Epithelial cell of esophagus (primary cell): ENCODE data around the gene DLX3.

ENCODE experiments used
- DNase-seq: peaks from one replicate; pipeline ENCODE4 v3.0.0; 2010; ENCODE audit warnings: low read depth
- H3K4me3 ChIP-seq: 2 replicates; pipeline ENCODE4 v1.5.1; 2011; ENCODE audit warnings: mild to moderate bottlenecking, low read length, control low read depth
- TF ChIP-seq, protein P1 (sequence below): IDR thresholded peaks from 2 replicates; pipeline ENCODE4 v1.5.1; 2011; ENCODE audit warnings: low read depth, mild to moderate bottlenecking, low read length, control low read depth, inconsistent platforms; ENCODE audit not compliant: insufficient read depth; ENCODE audit errors: missing control alignments

Gene DLX3

DNA sequence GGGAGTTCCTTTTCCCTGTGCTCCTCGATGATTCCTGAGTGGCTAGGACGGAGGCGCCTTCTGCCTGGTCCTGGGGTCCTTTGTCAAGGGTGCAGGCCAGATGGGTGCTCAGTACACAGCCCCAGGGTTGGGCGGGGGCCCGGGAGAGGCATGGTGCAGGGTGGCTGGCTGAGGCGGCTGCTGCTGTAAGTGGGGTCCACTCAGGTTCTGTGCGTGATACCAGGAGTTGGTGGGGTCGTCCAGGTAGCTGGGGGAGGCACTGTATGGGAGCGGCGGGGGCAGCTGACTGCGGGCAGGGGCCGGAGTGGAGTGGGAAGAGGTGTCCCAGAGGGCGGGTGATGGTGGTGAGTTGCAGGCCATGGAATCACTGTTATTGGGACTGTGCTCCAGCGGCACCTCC is 3.6 kb downstream of the DLX3 start:
- no peak overlapping the region for H3K4me3 ChIP-seq
- DNase-seq: no peak
- TF ChIP-seq, protein P1, sequence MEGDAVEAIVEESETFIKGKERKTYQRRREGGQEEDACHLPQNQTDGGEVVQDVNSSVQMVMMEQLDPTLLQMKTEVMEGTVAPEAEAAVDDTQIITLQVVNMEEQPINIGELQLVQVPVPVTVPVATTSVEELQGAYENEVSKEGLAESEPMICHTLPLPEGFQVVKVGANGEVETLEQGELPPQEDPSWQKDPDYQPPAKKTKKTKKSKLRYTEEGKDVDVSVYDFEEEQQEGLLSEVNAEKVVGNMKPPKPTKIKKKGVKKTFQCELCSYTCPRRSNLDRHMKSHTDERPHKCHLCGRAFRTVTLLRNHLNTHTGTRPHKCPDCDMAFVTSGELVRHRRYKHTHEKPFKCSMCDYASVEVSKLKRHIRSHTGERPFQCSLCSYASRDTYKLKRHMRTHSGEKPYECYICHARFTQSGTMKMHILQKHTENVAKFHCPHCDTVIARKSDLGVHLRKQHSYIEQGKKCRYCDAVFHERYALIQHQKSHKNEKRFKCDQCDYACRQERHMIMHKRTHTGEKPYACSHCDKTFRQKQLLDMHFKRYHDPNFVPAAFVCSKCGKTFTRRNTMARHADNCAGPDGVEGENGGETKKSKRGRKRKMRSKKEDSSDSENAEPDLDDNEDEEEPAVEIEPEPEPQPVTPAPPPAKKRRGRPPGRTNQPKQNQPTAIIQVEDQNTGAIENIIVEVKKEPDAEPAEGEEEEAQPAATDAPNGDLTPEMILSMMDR: no peak

- DNase-seq: no peak
- TF ChIP-seq, protein P1: no peak
- H3K4me3 ChIP-seq: no peak overlapping the region
Observed at GRCh38 chr17:49990921-49991320, 4.1 kb downstream of the DLX3 start.

- TF ChIP-seq, protein P1: no peak
- no peak overlapping the region for H3K4me3 ChIP-seq
- no peak for DNase-seq
Observed at GRCh38 chr17:49990331-49990730, 4.7 kb downstream of the DLX3 start.

DNA sequence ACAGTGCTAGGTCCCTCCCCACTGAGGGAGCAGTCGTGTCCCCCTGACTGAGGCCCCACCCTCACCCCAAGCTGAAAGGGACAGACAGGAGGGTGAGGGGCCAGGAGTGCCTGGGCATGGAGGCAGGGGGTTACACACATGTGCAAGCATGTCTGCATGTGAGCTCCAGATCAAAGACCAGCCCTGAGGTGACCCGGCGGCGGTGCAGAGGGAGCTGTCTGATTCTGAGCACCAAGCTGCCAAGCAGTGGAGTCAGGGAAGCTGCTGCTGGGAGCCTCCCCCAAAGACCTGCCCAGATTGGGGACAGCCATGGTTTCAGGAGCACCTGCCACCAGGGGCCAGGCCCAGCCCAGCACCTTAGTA is 5.5 kb downstream of the DLX3 start:
- TF ChIP-seq, protein P1: no peak
- DNase-seq: no peak
- H3K4me3 ChIP-seq: no peak overlapping the region

DNA sequence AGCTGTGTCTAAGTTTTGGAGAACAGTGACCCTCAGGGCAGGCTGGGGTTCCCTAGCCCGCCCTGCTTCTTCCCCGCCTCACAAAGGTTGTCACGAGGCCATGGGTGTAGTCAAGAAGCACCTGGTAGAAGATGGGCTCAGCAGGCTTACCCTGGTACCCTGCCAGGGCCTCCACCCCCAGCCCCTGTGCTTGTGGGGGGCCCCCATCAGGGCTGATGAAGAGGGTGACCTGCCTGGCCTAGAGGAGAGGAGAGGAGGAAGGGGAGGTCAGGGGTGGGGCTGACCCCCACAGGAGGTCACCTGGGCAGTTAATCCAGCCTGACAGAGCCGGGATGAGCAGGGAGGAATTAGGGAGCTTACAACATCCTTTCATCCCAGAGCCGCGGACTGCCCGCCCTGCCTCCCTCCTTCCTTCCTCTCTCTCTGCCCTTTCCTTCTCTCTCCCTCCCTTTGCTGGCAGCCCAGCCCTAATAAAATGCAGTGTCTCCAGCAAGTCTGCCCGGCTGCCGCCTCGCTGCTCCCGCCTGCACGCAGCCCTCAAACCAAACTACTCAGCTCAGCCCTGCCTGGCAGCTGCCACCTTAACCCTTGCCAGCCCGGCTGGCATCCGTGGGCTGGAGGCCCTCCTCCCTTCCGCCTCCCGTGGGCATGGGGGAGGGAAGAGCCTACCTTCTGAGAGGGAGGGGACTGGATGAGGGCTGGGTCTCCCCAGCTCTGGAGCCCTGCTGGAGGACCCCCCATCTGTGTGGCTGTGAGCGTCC is 7.2 kb downstream of the DLX3 start:
- TF ChIP-seq, protein P1: no peak
- peak; percentile 57 for DNase-seq
- H3K4me3 ChIP-seq: no peak overlapping the region

GRCh38 chr17:49987290-49987585 is 7.8 kb downstream of the DLX3 start:
- no peak for DNase-seq
- TF ChIP-seq, protein P1: no peak
- no peak overlapping the region for H3K4me3 ChIP-seq
